Vagina (tissue), 2 donors: ENCODE measurements around the gene TTC23.

Experiments used
- CTCF ChIP-seq, 3 experiments: fragments of 450-650 bp in 2 of 3; fragments of 200-600 bp in 1 of 3; sonication (generic) in 1 of 3; IDR thresholded peaks; one replicate each; pipeline ENCODE4 v1.5.1; 2017 to 2019; ENCODE audit warnings: antibody characterized with exemption in 3 of 3, mild to moderate bottlenecking in 2 of 3, moderate library complexity in 2 of 3
- POLR2A ChIP-seq, 2 donors: fragments of 450-650 bp; IDR thresholded peaks; one replicate each; pipeline ENCODE4 v1.6.1; 2017; ENCODE audit warnings: antibody characterized with exemption in 2 of 2, mild to moderate bottlenecking in 2 of 2, moderate library complexity in 2 of 2

GRCh38 chr15:99250001-99250400, 620 bp upstream of the TTC23 start:
- TF ChIP-seq POLR2A (IDR thresholded peaks at IDR 0.05): no peak
- no peak for TF ChIP-seq CTCF (IDR thresholded peaks at IDR 0.05)
